Measurements from ENCODE around the gene NBL1.

NBL1 gene

DNA sequence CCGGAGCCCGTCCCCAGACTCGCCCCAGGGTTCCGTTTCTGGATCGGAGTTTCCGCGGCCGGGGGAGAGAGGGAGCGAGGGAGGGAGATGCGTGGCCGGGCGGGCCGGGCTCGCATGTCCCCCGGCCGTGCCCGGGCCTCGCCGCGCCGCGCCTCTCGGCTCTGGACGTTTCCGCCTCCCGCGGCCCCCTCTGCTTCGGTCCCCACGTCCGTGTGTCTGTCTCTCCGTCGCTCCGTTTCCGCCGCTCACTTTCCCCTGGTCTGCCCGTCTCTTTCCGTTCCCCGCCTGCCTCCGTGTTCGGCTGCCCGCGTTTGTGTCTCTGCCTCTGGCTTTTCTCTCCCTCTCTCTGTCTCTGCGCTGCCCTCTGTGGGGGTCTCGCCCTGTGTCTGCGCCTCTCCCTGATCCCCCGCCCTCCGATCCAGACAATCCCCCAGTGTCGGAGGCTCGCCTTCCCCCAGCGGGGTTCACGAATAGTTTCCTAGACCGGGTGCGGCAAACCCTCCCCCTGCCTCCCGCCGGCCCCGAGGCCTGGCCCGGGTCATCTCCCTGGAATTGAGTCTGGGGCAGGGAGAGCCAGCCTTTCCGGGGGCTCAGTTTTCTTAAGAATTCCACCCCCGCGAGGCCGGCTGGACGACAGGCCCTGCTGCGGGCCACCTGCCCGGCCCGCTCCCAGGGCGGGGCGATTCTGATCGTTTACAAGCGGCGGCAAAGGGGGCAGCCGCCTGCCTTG, 735 bp downstream of the NBL1 start:
- peaks cover 7% of the 10 kb centered on the region for H3K4me1 ChIP-seq (ENCODE audit: control insufficient read depth, low read depth, low read length)
- H3K56ac ChIP-seq (ENCODE audit: low read length), result peak overlapping the region; percentile 68
- no peak overlapping the region for H4K8ac ChIP-seq (ENCODE audit: low read depth, low read length)
- H3K27me3 ChIP-seq (ENCODE audit: insufficient read depth, low read length, poor library complexity), result peaks cover 7% of the 10 kb centered on the region
- H3K36me3 ChIP-seq (ENCODE audit: control insufficient read depth, insufficient read depth, low read length), result no peaks in the 10 kb centered on the region
- H3K18ac ChIP-seq (ENCODE audit: low read length), result peak overlapping the region; percentile 35
- peak overlapping the region; percentile 51 for H3K9ac ChIP-seq (ENCODE audit: low read length)
- H3K79me2 ChIP-seq (ENCODE audit: control insufficient read depth, insufficient read depth, low read length), result no peaks in the 10 kb centered on the region
- H2BK120ac ChIP-seq (ENCODE audit: low read depth, low read length), result no peak overlapping the region
- peak overlapping the region; percentile 88 for H3K4me2 ChIP-seq (ENCODE audit: low read length)
- H3K4ac ChIP-seq (ENCODE audit: low read depth, low read length), result no peak overlapping the region
- no peak overlapping the region for H2AK5ac ChIP-seq (ENCODE audit: low read length)
- no peak overlapping the region for H4K5ac ChIP-seq (ENCODE audit: low read length)
- no peak overlapping the region for H3K23ac ChIP-seq (ENCODE audit: low read length)
- H3K4me3 ChIP-seq (ENCODE audit: low read length), result peak overlapping the region; percentile 44
- no peak overlapping the region for H2BK15ac ChIP-seq (replicated peaks; ENCODE audit: low read depth)
- H2BK5ac ChIP-seq (ENCODE audit: low read length), result no peak overlapping the region
- no peak for DNase-seq
- no CpG with 5 or more reads among the region's 71 CpGs for WGBS (ENCODE audit: extremely low coverage, insufficient coverage, low lambda C conversion rate)
- H3K27ac ChIP-seq (ENCODE audit: low read depth, low read length), result no peak overlapping the region
- H3K79me1 ChIP-seq (ENCODE audit: low read length), result no peaks in the 10 kb centered on the region

DNA sequence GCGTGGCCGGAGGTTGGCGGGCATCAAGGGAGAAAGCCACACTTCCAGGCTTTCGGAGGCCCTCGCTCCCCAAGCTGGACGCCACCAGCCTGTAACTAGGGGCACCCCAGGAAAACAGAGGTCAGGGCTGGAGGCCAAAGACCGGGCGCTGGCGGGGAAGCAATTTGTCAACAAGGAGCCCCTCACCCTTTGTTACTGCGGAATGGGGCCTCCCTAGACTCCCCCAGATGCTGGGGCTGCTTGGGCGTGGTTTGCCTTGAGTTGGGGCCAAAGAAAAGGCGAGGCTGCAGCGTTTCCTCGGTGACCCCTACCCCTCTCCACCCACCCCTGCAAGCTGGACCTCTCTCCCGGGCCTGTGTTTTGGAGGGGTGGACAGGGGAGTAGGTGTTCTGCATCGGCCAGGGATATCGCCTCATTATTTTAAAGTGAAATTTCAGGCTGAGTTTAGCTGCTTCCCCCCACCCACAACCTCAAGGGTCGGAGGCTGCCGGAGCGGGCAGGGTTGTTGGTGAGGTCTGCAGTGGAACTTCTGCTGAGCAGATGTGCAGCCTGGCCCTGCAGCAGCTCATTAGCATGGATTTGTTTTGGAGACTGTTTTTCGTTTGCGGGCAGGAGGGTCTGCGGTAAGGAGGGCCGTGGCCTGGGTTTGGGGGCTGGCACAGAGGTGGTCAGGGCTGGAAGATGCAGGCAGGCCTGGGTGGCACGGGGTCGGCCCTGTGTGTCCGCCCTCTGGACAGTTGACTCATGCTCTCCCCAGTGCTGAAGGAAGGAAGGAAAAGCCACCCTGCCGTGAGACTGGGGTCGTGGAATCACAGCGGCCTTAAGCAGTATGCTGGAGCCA, 1.5 kb downstream of the NBL1 start:
- Histone ChIP-seq H2BK15ac (replicated peaks; ENCODE audit: low read depth) (no peak overlapping the region), H4K5ac (ENCODE audit: low read length) (no peak overlapping the region), H2BK120ac (ENCODE audit: low read depth, low read length) (no peak overlapping the region), H2AK5ac (ENCODE audit: low read length) (no peak overlapping the region), H3K4ac (ENCODE audit: low read depth, low read length) (no peak overlapping the region), H3K4me2 (ENCODE audit: low read length) (no peak overlapping the region), H2BK5ac (ENCODE audit: low read length) (no peak overlapping the region), H3K56ac (ENCODE audit: low read length) (peak overlapping the region; percentile 68), H3K18ac (ENCODE audit: low read length) (no peak overlapping the region), H3K79me2 (ENCODE audit: control insufficient read depth, insufficient read depth, low read length) (no peaks in the 10 kb centered on the region), H3K36me3 (ENCODE audit: control insufficient read depth, insufficient read depth, low read length) (no peaks in the 10 kb centered on the region), H4K8ac (ENCODE audit: low read depth, low read length) (no peak overlapping the region), H3K79me1 (ENCODE audit: low read length) (no peaks in the 10 kb centered on the region), H3K23ac (ENCODE audit: low read length) (no peak overlapping the region), H3K27ac (ENCODE audit: low read depth, low read length) (no peak overlapping the region), H3K27me3 (ENCODE audit: insufficient read depth, low read length, poor library complexity) (peaks cover 7% of the 10 kb centered on the region), H3K4me3 (ENCODE audit: low read length) (no peak overlapping the region), H3K4me1 (ENCODE audit: control insufficient read depth, low read depth, low read length) (peaks cover 2% of the 10 kb centered on the region), H3K9ac (ENCODE audit: low read length) (peak overlapping the region; percentile 51)
- DNase-seq, result no peak
- no CpG with 5 or more reads among the region's 30 CpGs for WGBS (ENCODE audit: extremely low coverage, insufficient coverage, low lambda C conversion rate)

DNA sequence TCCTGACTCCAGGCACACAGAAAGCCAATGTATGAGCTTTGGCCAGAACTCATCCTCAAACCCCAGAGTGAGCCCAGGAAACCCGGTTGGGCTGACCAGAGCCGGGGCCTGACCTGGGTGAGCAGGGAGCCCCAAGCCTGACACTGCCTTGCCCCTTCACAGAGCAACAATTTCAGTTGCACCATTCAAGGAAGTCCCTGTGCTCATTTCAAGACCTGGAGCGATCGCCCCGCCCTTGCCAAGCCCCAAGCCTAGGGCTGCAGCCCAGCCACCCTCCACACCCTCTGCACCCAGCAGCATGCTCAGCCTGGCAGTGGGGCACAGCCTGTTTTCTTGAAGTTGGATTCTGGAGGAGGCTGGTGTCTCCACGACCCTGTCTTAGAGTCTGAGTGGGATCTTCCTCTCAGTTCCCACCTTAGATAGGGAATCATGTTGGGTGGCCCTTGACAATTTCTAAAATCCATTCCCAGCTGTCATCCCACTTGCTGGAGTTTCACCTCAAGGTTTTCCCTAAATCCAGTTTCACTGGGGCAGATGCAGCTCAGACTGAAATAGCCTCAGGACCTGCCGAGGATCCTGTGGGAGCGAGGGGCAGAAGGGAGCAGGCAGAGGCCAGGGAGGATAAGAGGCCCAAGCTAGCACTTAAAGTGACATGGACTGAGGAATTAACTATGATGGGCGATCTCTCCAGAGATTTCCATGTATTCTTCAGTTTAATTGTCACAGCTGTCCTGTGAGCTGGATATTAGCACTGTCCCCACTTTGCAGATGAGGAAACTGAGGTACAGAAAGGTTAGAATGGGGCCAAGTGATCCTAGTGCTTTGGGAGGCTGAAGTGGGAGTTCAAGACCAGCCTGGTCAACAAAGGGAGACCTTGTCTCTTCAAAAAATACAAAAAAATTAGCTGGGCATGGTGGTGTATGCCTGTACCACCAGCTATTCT, 2.5 kb downstream of the NBL1 start:
- H2BK120ac ChIP-seq (ENCODE audit: low read depth, low read length), result no peak overlapping the region
- no peak overlapping the region for H2AK5ac ChIP-seq (ENCODE audit: low read length)
- H3K36me3 ChIP-seq (ENCODE audit: control insufficient read depth, insufficient read depth, low read length), result no peaks in the 10 kb centered on the region
- no peak for DNase-seq
- no peaks in the 10 kb centered on the region for H3K4me1 ChIP-seq (ENCODE audit: control insufficient read depth, low read depth, low read length)
- no peak overlapping the region for H3K4me3 ChIP-seq (ENCODE audit: low read length)
- no peak overlapping the region for H2BK15ac ChIP-seq (replicated peaks; ENCODE audit: low read depth)
- no peaks in the 10 kb centered on the region for H3K79me1 ChIP-seq (ENCODE audit: low read length)
- H3K9ac ChIP-seq (ENCODE audit: low read length), result no peak overlapping the region
- no peak overlapping the region for H3K23ac ChIP-seq (ENCODE audit: low read length)
- H3K4me2 ChIP-seq (ENCODE audit: low read length), result no peak overlapping the region
- no peak overlapping the region for H3K56ac ChIP-seq (ENCODE audit: low read length)
- no peak overlapping the region for H4K8ac ChIP-seq (ENCODE audit: low read depth, low read length)
- no peak overlapping the region for H4K5ac ChIP-seq (ENCODE audit: low read length)
- H3K79me2 ChIP-seq (ENCODE audit: control insufficient read depth, insufficient read depth, low read length), result no peaks in the 10 kb centered on the region
- no peak overlapping the region for H3K27ac ChIP-seq (ENCODE audit: low read depth, low read length)
- no peak overlapping the region for H2BK5ac ChIP-seq (ENCODE audit: low read length)
- no CpG with 5 or more reads among the region's 9 CpGs for WGBS (ENCODE audit: extremely low coverage, insufficient coverage, low lambda C conversion rate)
- no peak overlapping the region for H3K18ac ChIP-seq (ENCODE audit: low read length)
- no peak overlapping the region for H3K4ac ChIP-seq (ENCODE audit: low read depth, low read length)
- peaks cover 7% of the 10 kb centered on the region for H3K27me3 ChIP-seq (ENCODE audit: insufficient read depth, low read length, poor library complexity)

DNA sequence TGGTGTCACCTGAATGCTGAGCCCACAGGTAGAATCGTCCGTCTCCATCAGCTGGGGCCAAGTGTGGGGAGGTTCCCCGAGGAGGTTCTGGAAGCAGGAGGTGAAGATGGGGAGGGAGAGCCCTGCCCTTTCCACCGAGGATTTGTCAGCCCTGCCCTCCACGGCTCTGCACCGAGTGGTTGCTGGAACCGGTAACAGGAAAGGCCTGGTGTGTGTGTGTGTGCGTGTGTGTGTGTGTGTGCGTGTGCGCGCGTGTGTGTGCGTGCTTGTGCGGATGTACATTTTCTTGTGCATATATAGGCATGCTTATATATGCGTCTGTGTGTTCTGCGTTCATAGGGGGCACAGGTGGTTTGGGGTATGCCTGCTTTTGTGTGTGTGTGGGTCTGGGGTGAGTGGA, 3.5 kb downstream of the NBL1 start:
- WGBS (ENCODE audit: extremely low coverage, insufficient coverage, low lambda C conversion rate), result no CpG with 5 or more reads among the region's 16 CpGs
- Histone ChIP-seq H2BK5ac (ENCODE audit: low read length) (no peak overlapping the region), H3K79me1 (ENCODE audit: low read length) (no peaks in the 10 kb centered on the region), H3K4me2 (ENCODE audit: low read length) (no peak overlapping the region), H3K56ac (ENCODE audit: low read length) (no peak overlapping the region), H3K27ac (ENCODE audit: low read depth, low read length) (no peak overlapping the region), H2BK120ac (ENCODE audit: low read depth, low read length) (no peak overlapping the region), H2AK5ac (ENCODE audit: low read length) (no peak overlapping the region), H3K79me2 (ENCODE audit: control insufficient read depth, insufficient read depth, low read length) (no peaks in the 10 kb centered on the region), H3K9ac (ENCODE audit: low read length) (no peak overlapping the region), H3K4me3 (ENCODE audit: low read length) (no peak overlapping the region), H2BK15ac (replicated peaks; ENCODE audit: low read depth) (no peak overlapping the region), H3K18ac (ENCODE audit: low read length) (no peak overlapping the region), H3K4me1 (ENCODE audit: control insufficient read depth, low read depth, low read length) (no peaks in the 10 kb centered on the region), H3K36me3 (ENCODE audit: control insufficient read depth, insufficient read depth, low read length) (no peaks in the 10 kb centered on the region), H3K27me3 (ENCODE audit: insufficient read depth, low read length, poor library complexity) (peaks cover 7% of the 10 kb centered on the region), H4K5ac (ENCODE audit: low read length) (no peak overlapping the region), H3K4ac (ENCODE audit: low read depth, low read length) (no peak overlapping the region), H4K8ac (ENCODE audit: low read depth, low read length) (no peak overlapping the region), H3K23ac (ENCODE audit: low read length) (no peak overlapping the region)
- no peak for DNase-seq

DNA sequence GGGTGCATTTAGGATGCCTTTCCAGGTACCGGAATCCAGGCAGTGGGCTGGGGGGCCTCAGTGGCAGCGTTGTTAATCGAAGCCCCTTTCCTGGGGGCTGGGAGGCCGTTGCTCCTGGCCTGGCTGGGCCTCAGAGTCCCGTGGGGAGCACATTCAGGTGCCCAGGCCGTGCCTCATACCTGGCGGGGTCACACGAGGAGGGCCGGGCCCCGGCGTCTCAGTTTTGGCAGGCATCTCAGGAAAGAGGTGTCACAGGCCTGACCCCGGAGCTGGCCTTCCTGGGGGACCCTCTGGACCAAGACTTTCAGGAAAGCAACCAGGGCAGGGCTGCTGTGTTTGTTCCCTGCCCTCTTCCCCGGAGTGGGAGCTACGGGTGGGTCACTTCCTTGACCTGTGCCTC, 4.1 kb downstream of the NBL1 start:
- no CpG with 5 or more reads among the region's 14 CpGs for WGBS (ENCODE audit: extremely low coverage, insufficient coverage, low lambda C conversion rate)
- Histone ChIP-seq H2AK5ac (ENCODE audit: low read length) (no peak overlapping the region), H3K27me3 (ENCODE audit: insufficient read depth, low read length, poor library complexity) (peaks cover 4% of the 10 kb centered on the region), H3K27ac (ENCODE audit: low read depth, low read length) (no peak overlapping the region), H3K4ac (ENCODE audit: low read depth, low read length) (no peak overlapping the region), H3K4me3 (ENCODE audit: low read length) (no peak overlapping the region), H3K9ac (ENCODE audit: low read length) (no peak overlapping the region), H3K4me2 (ENCODE audit: low read length) (no peak overlapping the region), H3K4me1 (ENCODE audit: control insufficient read depth, low read depth, low read length) (no peaks in the 10 kb centered on the region), H4K5ac (ENCODE audit: low read length) (no peak overlapping the region), H3K36me3 (ENCODE audit: control insufficient read depth, insufficient read depth, low read length) (no peaks in the 10 kb centered on the region), H4K8ac (ENCODE audit: low read depth, low read length) (no peak overlapping the region), H3K79me1 (ENCODE audit: low read length) (no peaks in the 10 kb centered on the region), H2BK120ac (ENCODE audit: low read depth, low read length) (no peak overlapping the region), H3K23ac (ENCODE audit: low read length) (no peak overlapping the region), H3K18ac (ENCODE audit: low read length) (no peak overlapping the region), H3K56ac (ENCODE audit: low read length) (no peak overlapping the region), H2BK15ac (replicated peaks; ENCODE audit: low read depth) (no peak overlapping the region), H3K79me2 (ENCODE audit: control insufficient read depth, insufficient read depth, low read length) (no peaks in the 10 kb centered on the region), H2BK5ac (ENCODE audit: low read length) (no peak overlapping the region)
- no peak for DNase-seq
